ENCODE measurements around the gene DLGAP1. TPM values are rescaled to one million over a fixed set of nuclear protein-coding genes. Genes with fewer than 3 reads are reported as not detected.

DLGAP1 gene
- total RNA-seq, 3 donors from 2014 or later (not counting 1 experiment from before 2014, with no cell fraction given) = not detected

DNA sequence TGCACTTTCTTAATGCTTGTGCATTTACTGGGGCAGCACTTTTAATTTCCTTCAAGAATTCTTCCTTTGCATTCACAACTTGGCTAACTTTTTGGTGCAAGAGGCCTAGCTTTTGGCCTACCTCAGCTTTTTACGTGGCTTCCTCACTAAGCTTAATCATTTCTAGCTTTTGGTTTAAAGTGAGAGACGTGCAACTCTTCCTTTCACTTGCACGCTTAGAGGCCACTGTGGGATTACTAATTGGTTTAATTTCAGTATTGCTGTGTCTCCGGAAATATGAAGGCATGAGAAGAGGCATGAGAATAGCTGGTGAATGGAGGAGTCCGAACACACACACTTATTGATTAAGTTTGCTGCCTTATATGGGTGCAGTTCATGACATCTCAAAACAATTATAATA lies 354.1 kb downstream of the DLGAP1 start:
- ATAC-seq = no peak
- 100% methylated on average over 3 of the region's 5 CpGs for WGBS (ENCODE audit: insufficient coverage)
- H3K4me3 Mint-ChIP-seq = no peak overlapping the region

DNA sequence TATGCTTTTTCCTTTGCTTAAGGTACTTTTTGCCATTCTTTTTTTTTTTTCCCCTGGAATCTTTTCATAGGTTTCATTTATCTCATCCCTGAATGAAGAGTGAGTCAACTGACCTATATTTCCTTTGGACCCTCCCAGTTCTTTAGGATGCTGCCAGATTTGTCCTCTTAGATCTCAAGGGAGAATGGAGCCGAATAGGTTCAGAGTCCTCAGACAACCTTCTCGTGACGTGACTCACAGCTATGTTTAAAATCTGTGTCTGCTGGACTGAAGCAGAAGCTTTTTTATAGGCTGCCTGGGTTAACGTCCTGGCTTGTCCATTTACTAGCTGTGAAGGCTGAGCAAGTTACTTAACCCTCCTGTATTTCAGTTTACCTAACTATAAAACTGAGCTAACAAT lies 358.6 kb downstream of the DLGAP1 start:
- Mint-ChIP-seq H3K27ac (no peak overlapping the region), H3K36me3 (no peaks in the 10 kb centered on the region), H3K4me1 (no peaks in the 10 kb centered on the region), H3K4me3 (no peak overlapping the region), H3K9me3 (peaks cover 4 to 9% of the 10 kb centered on the region in 2 donors), H3K27me3 (ENCODE audit: low read depth in 2 of 2) (peaks cover 0 to 3% of the 10 kb centered on the region in 2 donors)
- 76% methylated on average over 4 of the region's 4 CpGs for WGBS (ENCODE audit: insufficient coverage)
- Histone ChIP-seq H3K9me3 (ENCODE audit: control insufficient read depth, insufficient read depth, low read length) (no peaks in the 10 kb centered on the region), H3K36me3 (ENCODE audit: control insufficient read depth, insufficient read depth, low read length) (no peaks in the 10 kb centered on the region), H3K27ac (ENCODE audit: low read length) (no peak overlapping the region), H3K4me1 (ENCODE audit: control insufficient read depth, insufficient read depth, low read length) (no peaks in the 10 kb centered on the region), H3K4me3 (ENCODE audit: low read length) (no peak overlapping the region), H3K27me3 (ENCODE audit: control insufficient read depth, insufficient read depth, low read length) (no peaks in the 10 kb centered on the region)
- no peak for DNase-seq
- intact Hi-C loops (cut with micrococcal nuclease) = no loop called here
- TF ChIP-seq, protein P1, sequence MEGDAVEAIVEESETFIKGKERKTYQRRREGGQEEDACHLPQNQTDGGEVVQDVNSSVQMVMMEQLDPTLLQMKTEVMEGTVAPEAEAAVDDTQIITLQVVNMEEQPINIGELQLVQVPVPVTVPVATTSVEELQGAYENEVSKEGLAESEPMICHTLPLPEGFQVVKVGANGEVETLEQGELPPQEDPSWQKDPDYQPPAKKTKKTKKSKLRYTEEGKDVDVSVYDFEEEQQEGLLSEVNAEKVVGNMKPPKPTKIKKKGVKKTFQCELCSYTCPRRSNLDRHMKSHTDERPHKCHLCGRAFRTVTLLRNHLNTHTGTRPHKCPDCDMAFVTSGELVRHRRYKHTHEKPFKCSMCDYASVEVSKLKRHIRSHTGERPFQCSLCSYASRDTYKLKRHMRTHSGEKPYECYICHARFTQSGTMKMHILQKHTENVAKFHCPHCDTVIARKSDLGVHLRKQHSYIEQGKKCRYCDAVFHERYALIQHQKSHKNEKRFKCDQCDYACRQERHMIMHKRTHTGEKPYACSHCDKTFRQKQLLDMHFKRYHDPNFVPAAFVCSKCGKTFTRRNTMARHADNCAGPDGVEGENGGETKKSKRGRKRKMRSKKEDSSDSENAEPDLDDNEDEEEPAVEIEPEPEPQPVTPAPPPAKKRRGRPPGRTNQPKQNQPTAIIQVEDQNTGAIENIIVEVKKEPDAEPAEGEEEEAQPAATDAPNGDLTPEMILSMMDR (IDR thresholded peaks at IDR 0.05) = no peak
- ATAC-seq = no peak

More for the DNA sequence above, 354.1 kb downstream of the DLGAP1 start:
- H3K9me3 Mint-ChIP-seq = peaks cover 4% of the 10 kb centered on the region in 2 donors
- no peaks in the 10 kb centered on the region for H3K9me3 ChIP-seq (ENCODE audit: control insufficient read depth, insufficient read depth, low read length)
- no peaks in the 10 kb centered on the region for H3K4me1 Mint-ChIP-seq
- no peak overlapping the region for H3K27ac Mint-ChIP-seq
- TF ChIP-seq, protein P1 (IDR thresholded peaks at IDR 0.05) = no peak
- no peaks in the 10 kb centered on the region for H3K36me3 Mint-ChIP-seq
- H3K27me3 Mint-ChIP-seq (ENCODE audit: low read depth in 2 of 2) = peaks cover 0 to 3% of the 10 kb centered on the region in 2 donors
- no peak overlapping the region for H3K27ac ChIP-seq (ENCODE audit: low read length)
- DNase-seq = no peak
- H3K4me1 ChIP-seq (ENCODE audit: control insufficient read depth, insufficient read depth, low read length) = no peaks in the 10 kb centered on the region
- no peaks in the 10 kb centered on the region for H3K36me3 ChIP-seq (ENCODE audit: control insufficient read depth, insufficient read depth, low read length)
- H3K4me3 ChIP-seq (ENCODE audit: low read length) = no peak overlapping the region
- intact Hi-C loops (cut with micrococcal nuclease) = no loop called here
- H3K27me3 ChIP-seq (ENCODE audit: control insufficient read depth, insufficient read depth, low read length) = no peaks in the 10 kb centered on the region

DNA sequence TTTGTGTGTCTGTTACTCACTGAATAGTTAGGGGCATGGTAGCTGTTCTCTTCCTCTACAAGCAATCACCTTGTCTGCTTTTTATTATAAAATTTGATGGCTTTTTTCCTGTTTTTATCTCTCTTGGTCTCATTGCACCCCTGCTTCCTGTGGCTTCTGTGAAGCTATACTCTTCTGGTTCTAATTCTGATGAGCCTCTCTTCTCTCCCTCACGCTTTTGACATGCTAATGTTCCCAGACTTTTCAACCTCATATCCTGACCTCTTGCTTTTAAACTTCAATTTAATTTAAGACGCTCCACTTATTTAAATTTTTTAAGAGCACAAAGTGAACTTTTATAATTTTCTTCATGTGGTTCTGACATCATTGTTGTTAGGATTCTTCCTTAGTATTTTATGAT lies 361.4 kb downstream of the DLGAP1 start:
- Mint-ChIP-seq H3K4me1 (no peaks in the 10 kb centered on the region), H3K9me3 (peaks cover 4 to 13% of the 10 kb centered on the region in 2 donors), H3K27ac (no peak overlapping the region), H3K27me3 (ENCODE audit: low read depth in 2 of 2) (peaks cover 0 to 3% of the 10 kb centered on the region in 2 donors), H3K4me3 (no peak overlapping the region), H3K36me3 (no peaks in the 10 kb centered on the region)
- Histone ChIP-seq H3K36me3 (ENCODE audit: control insufficient read depth, insufficient read depth, low read length) (no peaks in the 10 kb centered on the region), H3K9me3 (ENCODE audit: control insufficient read depth, insufficient read depth, low read length) (no peaks in the 10 kb centered on the region), H3K27ac (ENCODE audit: low read length) (no peak overlapping the region), H3K27me3 (ENCODE audit: control insufficient read depth, insufficient read depth, low read length) (no peaks in the 10 kb centered on the region), H3K4me3 (ENCODE audit: low read length) (no peak overlapping the region), H3K4me1 (ENCODE audit: control insufficient read depth, insufficient read depth, low read length) (no peaks in the 10 kb centered on the region)
- intact Hi-C loops (cut with micrococcal nuclease) = no loop called here
- DNase-seq (no peak), ATAC-seq (no peak)
- TF ChIP-seq, protein P1 (IDR thresholded peaks at IDR 0.05) = no peak
- 10% methylated on average over 2 of the region's 2 CpGs for WGBS (ENCODE audit: insufficient coverage)

DNA sequence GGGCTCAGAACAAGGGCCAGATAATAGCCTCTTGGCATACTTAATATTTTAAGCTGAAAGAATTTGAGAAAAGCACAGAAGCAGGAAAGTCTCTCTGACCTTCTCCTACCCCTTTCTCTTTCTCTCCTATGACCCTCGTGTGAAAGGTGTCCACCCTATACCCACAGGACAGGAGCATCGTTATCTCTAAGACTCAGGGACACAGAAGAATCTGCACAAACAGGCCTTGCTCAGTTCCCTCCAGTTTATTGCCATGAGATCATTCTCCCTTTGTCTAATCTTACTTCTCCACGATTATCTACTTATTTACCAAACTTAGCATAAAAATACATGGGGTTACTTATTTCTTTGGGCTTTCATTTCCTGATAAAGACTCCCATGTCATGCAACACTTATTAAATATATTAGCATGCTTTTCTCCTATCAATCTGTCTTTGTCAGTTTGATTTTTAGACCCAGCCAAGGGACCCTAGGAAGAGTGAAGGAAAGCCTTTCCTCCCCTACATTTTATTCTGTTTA lies 370.7 kb downstream of the DLGAP1 start:
- TF ChIP-seq, protein P1 (IDR thresholded peaks at IDR 0.05) = no peak
- Histone ChIP-seq H3K9me3 (ENCODE audit: control insufficient read depth, insufficient read depth, low read length) (no peaks in the 10 kb centered on the region), H3K27ac (ENCODE audit: low read length) (no peak overlapping the region), H3K4me3 (ENCODE audit: low read length) (no peak overlapping the region), H3K4me1 (ENCODE audit: control insufficient read depth, insufficient read depth, low read length) (no peaks in the 10 kb centered on the region), H3K27me3 (ENCODE audit: control insufficient read depth, insufficient read depth, low read length) (no peaks in the 10 kb centered on the region), H3K36me3 (ENCODE audit: control insufficient read depth, insufficient read depth, low read length) (no peaks in the 10 kb centered on the region)
- H3K36me3 Mint-ChIP-seq = no peaks in the 10 kb centered on the region
- intact Hi-C loops (cut with micrococcal nuclease) = no loop called here
- ATAC-seq (no peak), DNase-seq (no peak)
- peaks cover 5 to 9% of the 10 kb centered on the region in 2 donors for H3K9me3 Mint-ChIP-seq
- no peaks in the 10 kb centered on the region for H3K4me1 Mint-ChIP-seq
- no peaks in the 10 kb centered on the region for H3K27me3 Mint-ChIP-seq (ENCODE audit: low read depth in 2 of 2)
- no peak overlapping the region for H3K27ac Mint-ChIP-seq
- 73% methylated on average over 3 of the region's 3 CpGs for WGBS (ENCODE audit: insufficient coverage)
- no peak overlapping the region for H3K4me3 Mint-ChIP-seq
